Loucy (cell line): ENCODE results near the gene CHMP5.

Experiments
- EZH2phosphoT487 ChIP-seq: fragments of 200-600 bp; IDR thresholded peaks from 2 replicates; pipeline ENCODE4 v1.6.1; 2018; ENCODE audit warnings: antibody characterized with exemption, mild to moderate bottlenecking, moderate library complexity, borderline replicate concordance
- TF ChIP-seq, protein P1 (sequence below): fragments of 200-600 bp; sonication (generic); conservative IDR thresholded peaks from 2 replicates; pipeline ENCODE4 v1.5.1; 2014; ENCODE audit warnings: mild to moderate bottlenecking, antibody characterized with exemption, low read length

DNA sequence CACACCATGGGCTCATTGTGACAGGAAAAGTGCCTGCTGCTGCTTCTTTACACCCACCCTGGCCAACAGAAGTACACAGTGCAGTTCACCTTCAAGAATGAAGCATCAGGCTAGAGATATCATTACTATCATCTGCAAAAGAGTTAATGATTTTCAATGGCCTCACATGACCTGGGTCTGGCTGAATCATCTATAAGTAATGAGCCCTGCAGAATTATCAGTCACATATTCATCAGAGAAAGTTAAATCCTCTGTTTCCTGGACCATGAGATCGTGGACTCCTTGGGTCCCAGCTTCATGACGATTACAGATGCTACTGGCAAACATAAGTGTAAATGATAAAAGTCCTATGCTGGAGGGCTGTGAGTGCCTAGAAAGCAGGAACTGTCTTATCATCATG is 8.6 kb upstream of the CHMP5 start:
- TF ChIP-seq, protein P1, sequence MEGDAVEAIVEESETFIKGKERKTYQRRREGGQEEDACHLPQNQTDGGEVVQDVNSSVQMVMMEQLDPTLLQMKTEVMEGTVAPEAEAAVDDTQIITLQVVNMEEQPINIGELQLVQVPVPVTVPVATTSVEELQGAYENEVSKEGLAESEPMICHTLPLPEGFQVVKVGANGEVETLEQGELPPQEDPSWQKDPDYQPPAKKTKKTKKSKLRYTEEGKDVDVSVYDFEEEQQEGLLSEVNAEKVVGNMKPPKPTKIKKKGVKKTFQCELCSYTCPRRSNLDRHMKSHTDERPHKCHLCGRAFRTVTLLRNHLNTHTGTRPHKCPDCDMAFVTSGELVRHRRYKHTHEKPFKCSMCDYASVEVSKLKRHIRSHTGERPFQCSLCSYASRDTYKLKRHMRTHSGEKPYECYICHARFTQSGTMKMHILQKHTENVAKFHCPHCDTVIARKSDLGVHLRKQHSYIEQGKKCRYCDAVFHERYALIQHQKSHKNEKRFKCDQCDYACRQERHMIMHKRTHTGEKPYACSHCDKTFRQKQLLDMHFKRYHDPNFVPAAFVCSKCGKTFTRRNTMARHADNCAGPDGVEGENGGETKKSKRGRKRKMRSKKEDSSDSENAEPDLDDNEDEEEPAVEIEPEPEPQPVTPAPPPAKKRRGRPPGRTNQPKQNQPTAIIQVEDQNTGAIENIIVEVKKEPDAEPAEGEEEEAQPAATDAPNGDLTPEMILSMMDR, result no peak
- no peak for TF ChIP-seq EZH2phosphoT487
